ENCODE measurements around the gene CYP17A1.
A peak's percentile ranks its signal among the peaks of the same experiment; 100 is the strongest.
"Not testable (repeated sequence)": the region's sequence is repeated elsewhere in the genome, so short reads cannot be mapped to it uniquely, and the experiment has no call there.

The CYP17A1 gene

GRCh38 chr10:102838276-102838927 is 1.2 kb upstream of the CYP17A1 start:
- not testable (repeated sequence) for DNase-seq (ENCODE audit: insufficient read length, low spot score); FAIRE-seq

GRCh38 chr10:102835007-102835482 is 2.2 kb downstream of the CYP17A1 start:
- peak; percentile 70 for DNase-seq (ENCODE audit: insufficient read length, low spot score)
- peak; percentile 91 for FAIRE-seq

- DNase-seq (ENCODE audit: insufficient read length, low spot score) (no peak), FAIRE-seq (no peak)
Observed at GRCh38 chr10:102834143-102834542, 3.1 kb downstream of the CYP17A1 start.

- DNase-seq (ENCODE audit: insufficient read length, low spot score) (no peak), FAIRE-seq (no peak)
Observed at GRCh38 chr10:102832987-102833386, 4.2 kb downstream of the CYP17A1 start.

- DNase-seq (ENCODE audit: insufficient read length, low spot score) (no peak), FAIRE-seq (no peak)
Observed at GRCh38 chr10:102832248-102832647, 5.0 kb downstream of the CYP17A1 start.

- FAIRE-seq (no peak), DNase-seq (ENCODE audit: insufficient read length, low spot score) (no peak)
Observed at GRCh38 chr10:102831322-102832071, 5.7 kb downstream of the CYP17A1 start.

GRCh38 chr10:102827597-102827975 is 9.6 kb downstream of the CYP17A1 start:
- FAIRE-seq (no peak), DNase-seq (ENCODE audit: insufficient read length, low spot score) (no peak)

- FAIRE-seq (no peak), DNase-seq (ENCODE audit: insufficient read length, low spot score) (no peak)
Observed at GRCh38 chr10:102826148-102826796, 10.9 kb downstream of the CYP17A1 start.

- no peak for FAIRE-seq
- no peak for DNase-seq (ENCODE audit: insufficient read length, low spot score)
Observed at GRCh38 chr10:102824664-102825063, 12.5 kb downstream of the CYP17A1 start.

GRCh38 chr10:102822222-102822621 is 15.0 kb downstream of the CYP17A1 start:
- DNase-seq (ENCODE audit: insufficient read length, low spot score) (no peak), FAIRE-seq (no peak)

GRCh38 chr10:102820008-102820407 is 17.2 kb downstream of the CYP17A1 start:
- FAIRE-seq; DNase-seq (ENCODE audit: insufficient read length, low spot score): not testable (repeated sequence)

- no peak for FAIRE-seq
- no peak for DNase-seq (ENCODE audit: insufficient read length, low spot score)
Observed at GRCh38 chr10:102819054-102819453, 18.2 kb downstream of the CYP17A1 start.

GRCh38 chr10:102817175-102817574 is 20.0 kb downstream of the CYP17A1 start:
- DNase-seq (ENCODE audit: insufficient read length, low spot score) (no peak), FAIRE-seq (no peak)

- DNase-seq (ENCODE audit: insufficient read length, low spot score), result no peak
- no peak for FAIRE-seq
Observed at GRCh38 chr10:102815790-102816549, 21.2 kb downstream of the CYP17A1 start.

- FAIRE-seq (no peak), DNase-seq (ENCODE audit: insufficient read length, low spot score) (no peak)
Observed at GRCh38 chr10:102814873-102815661, 22.1 kb downstream of the CYP17A1 start.

- FAIRE-seq, result no peak
- no peak for DNase-seq (ENCODE audit: insufficient read length, low spot score)
Observed at GRCh38 chr10:102814453-102814871, 22.8 kb downstream of the CYP17A1 start.

GRCh38 chr10:102813734-102814452 is 23.3 kb downstream of the CYP17A1 start:
- FAIRE-seq, result no peak

GRCh38 chr10:102813017-102813541 is 24.1 kb downstream of the CYP17A1 start:
- no peak for FAIRE-seq
- no peak for DNase-seq (ENCODE audit: insufficient read length, low spot score)

More at GRCh38 chr10:102813734-102814452, 23.3 kb downstream of the CYP17A1 start:
- DNase-seq (ENCODE audit: insufficient read length, low spot score), result no peak

- no peak for FAIRE-seq
Observed at GRCh38 chr10:102812231-102812876, 24.9 kb downstream of the CYP17A1 start.

More at GRCh38 chr10:102812231-102812876, 24.9 kb downstream of the CYP17A1 start:
- no peak for DNase-seq (ENCODE audit: insufficient read length, low spot score)

All from GM19239 (cell line).